Spleen (tissue), 7 donors: ENCODE data around the gene NCAPH2.

Experiments
- CTCF ChIP-seq, 11 experiments: fragments of 200-600 bp in 7 of 11; fragments of 450-650 bp in 4 of 11; sonication (generic) in 4 of 11; IDR thresholded peaks in 8 of 11; conservative IDR thresholded peaks in 3 of 11; 1 replicate in 7 of 11; 2 replicates in 4 of 11; pipeline versions ENCODE4 v1.4.0 to v1.8.0; 2016 to 2021; ENCODE audit warnings: antibody characterized with exemption in 11 of 11, inconsistent platforms in 4 of 11, mild to moderate bottlenecking in 1 of 11
- POLR2A ChIP-seq, 3 donors: fragments of 450-650 bp; IDR thresholded peaks; one replicate each; pipeline ENCODE4 v1.5.1; 2017; ENCODE audit warnings: antibody characterized with exemption in 3 of 3, mild to moderate bottlenecking in 1 of 3
- POLR2AphosphoS5 ChIP-seq, 3 donors: sonication (generic); formaldehyde crosslinking; IDR thresholded peaks; one replicate each; pipeline ENCODE4 v1.5.1; 2017; ENCODE audit warnings: antibody characterized with exemption in 3 of 3
- donor health status: DM: no; HTN: no; CAD: no; lungs with moderate emphysema.
- donor health status: DM: no; HTN: no; CAD: no.
- donor health status: DM: no; HTN: no; CAD: no.

- TF ChIP-seq POLR2A (IDR thresholded peaks at IDR 0.05) (no peak), CTCF (IDR thresholded peaks at IDR 0.05 in 8 of 11, conservative IDR thresholded peaks at IDR 0.05 in 3 of 11) (no peak), POLR2AphosphoS5 (IDR thresholded peaks at IDR 0.05) (no peak)
Observed at GRCh38 chr22:50489363-50490243, 18.4 kb upstream of the NCAPH2 start.
